ENCODE data around the gene NEK6.
A peak's percentile ranks its signal among the peaks of the same experiment; 100 is the strongest.

The NEK6 gene

GRCh38 chr9:124339603-124340146 is 81.9 kb downstream of the NEK6 start:
- TF ChIP-seq, protein P1, sequence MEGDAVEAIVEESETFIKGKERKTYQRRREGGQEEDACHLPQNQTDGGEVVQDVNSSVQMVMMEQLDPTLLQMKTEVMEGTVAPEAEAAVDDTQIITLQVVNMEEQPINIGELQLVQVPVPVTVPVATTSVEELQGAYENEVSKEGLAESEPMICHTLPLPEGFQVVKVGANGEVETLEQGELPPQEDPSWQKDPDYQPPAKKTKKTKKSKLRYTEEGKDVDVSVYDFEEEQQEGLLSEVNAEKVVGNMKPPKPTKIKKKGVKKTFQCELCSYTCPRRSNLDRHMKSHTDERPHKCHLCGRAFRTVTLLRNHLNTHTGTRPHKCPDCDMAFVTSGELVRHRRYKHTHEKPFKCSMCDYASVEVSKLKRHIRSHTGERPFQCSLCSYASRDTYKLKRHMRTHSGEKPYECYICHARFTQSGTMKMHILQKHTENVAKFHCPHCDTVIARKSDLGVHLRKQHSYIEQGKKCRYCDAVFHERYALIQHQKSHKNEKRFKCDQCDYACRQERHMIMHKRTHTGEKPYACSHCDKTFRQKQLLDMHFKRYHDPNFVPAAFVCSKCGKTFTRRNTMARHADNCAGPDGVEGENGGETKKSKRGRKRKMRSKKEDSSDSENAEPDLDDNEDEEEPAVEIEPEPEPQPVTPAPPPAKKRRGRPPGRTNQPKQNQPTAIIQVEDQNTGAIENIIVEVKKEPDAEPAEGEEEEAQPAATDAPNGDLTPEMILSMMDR (IDR thresholded peaks at IDR 0.05; ENCODE audit: low read length, missing control alignments): no peak
- no peak for DNase-seq (ENCODE audit: low read depth)
- no peak overlapping the region for H3K4me3 ChIP-seq (replicated peaks; ENCODE audit: low read depth, low read length)

- TF ChIP-seq, protein P1 (IDR thresholded peaks at IDR 0.05; ENCODE audit: low read length, missing control alignments): no peak
- no peak for DNase-seq (ENCODE audit: low read depth)
- no peak overlapping the region for H3K4me3 ChIP-seq (replicated peaks; ENCODE audit: low read depth, low read length)
These were observed 82.7 kb downstream of the NEK6 start for GRCh38 chr9:124340219-124341069.

DNA sequence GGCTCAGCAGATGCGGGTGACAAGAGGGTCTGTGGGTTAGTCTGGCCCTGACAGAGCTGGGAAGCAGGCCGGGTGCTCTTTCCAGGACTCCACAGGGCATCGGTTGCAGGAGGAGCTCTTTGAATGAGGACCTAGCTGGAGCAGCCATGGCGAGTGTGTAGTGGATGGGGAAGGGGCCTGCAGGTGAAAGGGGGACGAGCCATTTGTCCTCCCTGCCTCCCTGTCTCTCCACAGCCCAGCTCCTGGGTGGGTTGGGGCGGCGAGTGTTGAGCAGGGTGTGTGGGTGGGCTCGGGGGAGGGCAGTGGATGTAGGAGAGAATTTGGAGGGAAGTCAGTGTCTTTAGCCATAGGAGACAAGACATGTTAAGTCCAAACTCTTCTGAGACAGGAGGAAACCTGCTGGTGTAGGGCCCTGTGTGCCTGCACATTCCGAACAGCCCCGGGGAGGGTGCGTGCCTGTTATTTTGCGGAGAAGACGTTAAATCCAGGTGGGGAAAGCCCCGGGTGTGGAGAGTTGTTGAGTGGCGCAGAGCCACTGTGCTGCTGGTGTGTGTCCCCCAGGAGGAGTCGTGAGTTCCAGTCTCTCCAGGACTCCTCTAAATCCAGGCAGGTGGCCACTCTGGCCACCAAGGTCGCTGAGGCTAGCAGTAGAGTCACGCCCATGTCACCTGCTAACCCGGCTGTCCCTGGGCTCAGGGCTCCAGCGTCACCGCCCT is 83.9 kb downstream of the NEK6 start:
- no peak for DNase-seq (ENCODE audit: low read depth)

DNA sequence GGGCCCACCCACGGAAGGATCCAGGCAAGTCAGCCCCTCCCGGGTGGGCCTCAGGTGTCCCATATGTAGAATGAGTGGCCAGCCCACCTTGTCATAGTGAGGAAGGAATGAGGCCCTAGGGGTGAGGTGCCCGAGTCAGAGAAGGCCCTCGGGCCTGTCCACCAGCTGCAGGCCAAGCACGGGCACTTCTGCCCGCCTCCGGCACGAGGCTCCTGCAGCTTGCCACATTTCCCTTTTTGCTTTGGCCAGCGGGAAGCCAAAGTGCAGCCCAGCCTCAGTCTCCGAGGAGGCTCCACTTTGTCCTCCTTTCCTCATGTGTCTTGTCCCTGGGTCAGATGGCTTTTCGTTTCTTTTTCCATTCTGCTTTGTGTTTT is 84.6 kb downstream of the NEK6 start:
- DNase-seq (ENCODE audit: low read depth): no peak
- H3K4me3 ChIP-seq (replicated peaks; ENCODE audit: low read depth, low read length): no peak overlapping the region
- TF ChIP-seq, protein P1 (IDR thresholded peaks at IDR 0.05; ENCODE audit: low read length, missing control alignments): no peak

More for the DNA sequence above, 83.9 kb downstream of the NEK6 start:
- TF ChIP-seq, protein P1 (IDR thresholded peaks at IDR 0.05; ENCODE audit: low read length, missing control alignments): no peak
- H3K4me3 ChIP-seq (replicated peaks; ENCODE audit: low read depth, low read length): no peak overlapping the region

GRCh38 chr9:124342776-124343485 is 85.2 kb downstream of the NEK6 start:
- TF ChIP-seq, protein P1 (IDR thresholded peaks at IDR 0.05; ENCODE audit: low read length, missing control alignments): no peak
- peak; percentile 79 for DNase-seq (ENCODE audit: low read depth)

GRCh38 chr9:124343533-124344290 is 86.0 kb downstream of the NEK6 start:
- H3K4me3 ChIP-seq (replicated peaks; ENCODE audit: low read depth, low read length): no peak overlapping the region
- TF ChIP-seq, protein P1 (IDR thresholded peaks at IDR 0.05; ENCODE audit: low read length, missing control alignments): no peak
- DNase-seq (ENCODE audit: low read depth): no peak

More at GRCh38 chr9:124342776-124343485, 85.2 kb downstream of the NEK6 start:
- H3K4me3 ChIP-seq (replicated peaks; ENCODE audit: low read depth, low read length): no peak overlapping the region
